Hematopoietic multipotent progenitor cell treated with erythropoietin and hydrocortisone succinate and interleukin-3 and kit ligand, for 17 days (in vitro differentiated cells): Measurements from ENCODE around the gene HHLA2.
"Not testable (repeated sequence)": the region's sequence is repeated elsewhere in the genome, so short reads cannot be mapped to it uniquely, and the experiment has no call there.

ENCODE experiments used
- DNase-seq: peaks from one replicate; pipeline ENCODE4 v3.0.0-alpha.2; 2015; ENCODE audit warnings: low spot score

Gene HHLA2

GRCh38 chr3:108296239-108296638 lies at the start of gene HHLA2:
Gene HHLA2, plus strand, starts transcription at chr3:108296548. Its CDS starts 55,266 bp downstream, at chr3:108351814.
- no peak for DNase-seq

- no peak for DNase-seq
Measured at GRCh38 chr3:108250626-108251025, 45.7 kb upstream of the HHLA2 start.

GRCh38 chr3:108251265-108251664 lies 45.1 kb upstream of the HHLA2 start:
- DNase-seq: no peak

GRCh38 chr3:108251844-108252243 lies 44.5 kb upstream of the HHLA2 start:
- DNase-seq: no peak

- no peak for DNase-seq
Measured at GRCh38 chr3:108255131-108255530, 41.2 kb upstream of the HHLA2 start.

- DNase-seq: not testable (repeated sequence)
Measured at GRCh38 chr3:108264534-108265298, 31.6 kb upstream of the HHLA2 start.

GRCh38 chr3:108268235-108268634 lies 28.1 kb upstream of the HHLA2 start:
- not testable (repeated sequence) for DNase-seq

GRCh38 chr3:108271626-108272025 lies 24.7 kb upstream of the HHLA2 start:
- no peak for DNase-seq

- not testable (repeated sequence) for DNase-seq
Measured at GRCh38 chr3:108279066-108279465, 17.3 kb upstream of the HHLA2 start.

- no peak for DNase-seq
Measured at GRCh38 chr3:108280476-108280875, 15.9 kb upstream of the HHLA2 start.

- no peak for DNase-seq
Measured at GRCh38 chr3:108281670-108282069, 14.7 kb upstream of the HHLA2 start.

- no peak for DNase-seq
Measured at GRCh38 chr3:108283006-108283405, 13.3 kb upstream of the HHLA2 start.

GRCh38 chr3:108283989-108284388 lies 12.4 kb upstream of the HHLA2 start:
- DNase-seq: no peak

- no peak for DNase-seq
Measured at GRCh38 chr3:108285176-108285575, 11.2 kb upstream of the HHLA2 start.

GRCh38 chr3:108287146-108287545 lies 9.2 kb upstream of the HHLA2 start:
- DNase-seq: no peak

- not testable (repeated sequence) for DNase-seq
Measured at GRCh38 chr3:108288193-108288592, 8.2 kb upstream of the HHLA2 start.

GRCh38 chr3:108289159-108289558 lies 7.2 kb upstream of the HHLA2 start:
- no peak for DNase-seq

- DNase-seq: no peak
Measured at GRCh38 chr3:108292450-108292849, 3.9 kb upstream of the HHLA2 start.

- DNase-seq: no peak
Measured at GRCh38 chr3:108292905-108293328, 3.4 kb upstream of the HHLA2 start.

- no peak for DNase-seq
Measured at GRCh38 chr3:108293858-108294257, 2.5 kb upstream of the HHLA2 start.

GRCh38 chr3:108295421-108296175 lies 750 bp upstream of the HHLA2 start:
- no peak for DNase-seq

- no peak for DNase-seq
Measured at GRCh38 chr3:108297647-108298046, 1.3 kb downstream of the HHLA2 start.

GRCh38 chr3:108298056-108298455 lies 1.7 kb downstream of the HHLA2 start:
- DNase-seq: no peak
